Panc1 (cell line): ENCODE measurements around the gene PRCC. TPM values are rescaled to one million over a fixed set of nuclear protein-coding genes. Genes with fewer than 3 reads are reported as not detected.
A peak's percentile ranks its signal among the peaks of the same experiment; 100 is the strongest.

Source experiments
- ATAC-seq: fragments of 200-7000 bp; cut with Tn5 transposase; 2 replicates; pipeline ENCODE4 v1.9.1; 2020; ENCODE audit warnings: mild to moderate bottlenecking, moderate library complexity
- BruUV-seq: library from RNA; stranded (reverse); fragments of 400-500 nt; replicated peaks from 2 replicates; lab custom pipeline; 2021; lab: Mats Ljungman, UMichigan
- CTCF ChIA-PET: fragments of 300-600 bp; sonication (Branson Sonifier 250); formaldehyde crosslinking; loops from one replicate; lab custom pipeline; 2022; ENCODE audit warnings: antibody characterized with exemption; lab: Charles Lee
- POLR2A ChIA-PET: fragments of 300-600 bp; sonication (Branson Sonifier 250); formaldehyde crosslinking; loops from one replicate; lab custom pipeline; 2022; ENCODE audit warnings: antibody characterized with exemption; lab: Charles Lee
- DNase-seq: peaks from one replicate; pipeline ENCODE4 v3.0.0-alpha.2; 2010; ENCODE audit warnings: low read depth, low spot score
- H3K27ac ChIP-seq: 2 replicates; pipeline ENCODE4 v1.5.1; 2011; ENCODE audit warnings: mild to moderate bottlenecking, low read length, inconsistent platforms
- H3K27me3 ChIP-seq: fragments of 200-500 bp; sonication (Bioruptor generic); 2 replicates; pipeline ENCODE4 v1.6.0; 2014; ENCODE audit warnings: low read length, inconsistent platforms; ENCODE audit not compliant: control insufficient read depth, insufficient read depth
- H3K36me3 ChIP-seq: fragments of 200-500 bp; sonication (Bioruptor generic); 2 replicates; pipeline ENCODE4 v1.5.1; 2014; ENCODE audit warnings: inconsistent platforms, mild to moderate bottlenecking, low read length, moderate library complexity; ENCODE audit not compliant: control insufficient read depth, insufficient read depth
- H3K4me1 ChIP-seq: 2 replicates; pipeline ENCODE4 v1.5.1; 2011; ENCODE audit warnings: inconsistent platforms, mild to moderate bottlenecking, low read length, moderate library complexity; ENCODE audit not compliant: control insufficient read depth, insufficient read depth
- H3K4me3 ChIP-seq, 2 experiments: 2 replicates each; pipeline ENCODE4 v1.5.1; 2011 to 2012; ENCODE audit warnings: low read depth in 2 of 2, low read length in 2 of 2, mild to moderate bottlenecking in 2 of 2, inconsistent platforms in 1 of 2, moderate library complexity in 1 of 2
- H3K9me3 ChIP-seq: fragments of 200-500 bp; sonication (Bioruptor generic); 2 replicates; pipeline ENCODE4 v1.5.1; 2014; ENCODE audit warnings: low read depth, mild to moderate bottlenecking, inconsistent platforms, low read length, moderate library complexity; ENCODE audit not compliant: control insufficient read depth, insufficient read depth
- POLR2AphosphoS5 ChIP-seq: IDR thresholded peaks from 2 replicates; pipeline ENCODE4 v1.6.1; 2012; ENCODE audit warnings: mild to moderate bottlenecking, low read depth, low read length, moderate library complexity
- SIN3A ChIP-seq: IDR thresholded peaks from 2 replicates; pipeline ENCODE4 v1.6.1; 2012; ENCODE audit warnings: low read depth, mild to moderate bottlenecking, low read length, moderate library complexity, borderline replicate concordance; ENCODE audit not compliant: insufficient read depth
- TCF7L2 ChIP-seq: IDR thresholded peaks from 2 replicates; pipeline ENCODE4 v1.6.1; 2011; ENCODE audit warnings: mild to moderate bottlenecking, low read depth, low read length, inconsistent platforms
- in situ Hi-C: cut with HindIII; loops from 2 replicates; pipeline ENCODE4 v1.10.0; 2016; ENCODE audit warnings: low sequenced_read_pairs, low pct_unique_long_range_greater_than_20kb
- intact Hi-C: fragments of 100-400 bp; cut with micrococcal nuclease; formaldehyde crosslinking; loops from one replicate; pipeline ENCODE4 v1.10.0; 2022; ENCODE audit not compliant: unreplicated experiment
- total RNA-seq: library from RNA; stranded (reverse); gene quantifications from one replicate; pipeline ENCODE4 v1.2.1, GENCODE V29; 2021; ENCODE audit not compliant: unreplicated experiment
- TF ChIP-seq, protein P1 (sequence below), 2 experiments: IDR thresholded peaks; 2 replicates each; pipeline ENCODE4 v1.6.1; 2011 to 2012; ENCODE audit warnings: low read depth in 2 of 2, control low read depth in 1 of 2, low read length in 1 of 2, mild to moderate bottlenecking in 1 of 2, moderate library complexity in 1 of 2; ENCODE audit not compliant: insufficient read depth in 1 of 2
- TF ChIP-seq, protein P2 (sequence below): fragments of 450-650 bp; IDR thresholded peaks from 2 replicates; pipeline ENCODE4 v1.5.1; 2017; ENCODE audit warnings: mild to moderate bottlenecking

PRCC gene
- total RNA-seq, 1 experiment from 2014 or later, result 78.5 TPM

DNA sequence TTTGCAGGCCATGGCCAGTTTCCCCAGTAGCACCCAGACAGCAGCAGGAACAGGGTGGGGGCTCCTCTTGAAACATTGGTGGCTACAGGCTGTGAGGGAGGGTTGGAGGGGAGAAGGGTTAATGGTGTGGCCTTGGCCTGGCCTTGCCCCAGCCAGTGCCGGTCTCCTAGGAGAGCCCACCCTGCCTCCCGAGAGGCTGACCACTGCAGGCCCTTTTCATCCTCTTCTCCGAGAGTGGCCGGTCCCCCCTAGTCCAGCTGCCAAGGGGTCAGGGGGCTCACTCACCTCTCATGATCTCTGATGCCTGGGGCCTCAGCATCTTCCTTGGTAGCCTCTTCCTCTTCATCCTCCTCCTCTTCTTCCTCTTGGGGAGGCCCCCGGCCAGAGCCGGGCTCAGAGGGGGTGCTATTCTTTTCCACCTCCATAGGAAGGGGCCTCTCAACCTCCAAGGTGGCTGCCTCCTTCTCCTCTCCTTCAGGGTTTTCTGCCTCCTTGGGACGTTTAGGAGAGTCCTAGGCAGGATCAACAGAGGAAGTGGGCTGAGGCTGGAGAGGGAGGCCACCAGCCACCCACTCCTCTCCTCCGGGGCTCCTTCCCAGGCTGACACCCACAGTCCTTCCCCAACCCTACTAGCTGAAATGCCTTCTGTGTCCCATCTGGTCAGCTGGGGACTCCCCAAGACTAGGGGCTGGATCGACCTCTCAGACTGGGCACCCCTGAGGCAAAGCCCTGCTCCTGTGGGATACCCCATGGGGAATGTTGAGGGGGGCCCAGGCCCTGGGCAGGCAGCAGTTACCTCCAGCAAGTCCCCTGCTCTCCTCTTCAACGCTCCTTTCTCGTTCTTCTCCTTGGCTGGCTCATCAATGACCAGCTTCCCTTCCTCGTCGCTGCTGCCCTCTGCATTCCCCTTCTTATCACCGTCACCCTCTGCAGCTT lies 23.7 kb upstream of the PRCC start:
- H3K27me3 ChIP-seq, result no peaks in the 10 kb centered on the region
- H3K4me1 ChIP-seq, result peaks cover 58% of the 10 kb centered on the region
- BruUV-seq, result no TSS peak
- H3K4me3 ChIP-seq, result no peak overlapping the region
- TF ChIP-seq SIN3A (no peak), TCF7L2 (no peak), POLR2AphosphoS5 (no peak)
- TF ChIP-seq, protein P1, sequence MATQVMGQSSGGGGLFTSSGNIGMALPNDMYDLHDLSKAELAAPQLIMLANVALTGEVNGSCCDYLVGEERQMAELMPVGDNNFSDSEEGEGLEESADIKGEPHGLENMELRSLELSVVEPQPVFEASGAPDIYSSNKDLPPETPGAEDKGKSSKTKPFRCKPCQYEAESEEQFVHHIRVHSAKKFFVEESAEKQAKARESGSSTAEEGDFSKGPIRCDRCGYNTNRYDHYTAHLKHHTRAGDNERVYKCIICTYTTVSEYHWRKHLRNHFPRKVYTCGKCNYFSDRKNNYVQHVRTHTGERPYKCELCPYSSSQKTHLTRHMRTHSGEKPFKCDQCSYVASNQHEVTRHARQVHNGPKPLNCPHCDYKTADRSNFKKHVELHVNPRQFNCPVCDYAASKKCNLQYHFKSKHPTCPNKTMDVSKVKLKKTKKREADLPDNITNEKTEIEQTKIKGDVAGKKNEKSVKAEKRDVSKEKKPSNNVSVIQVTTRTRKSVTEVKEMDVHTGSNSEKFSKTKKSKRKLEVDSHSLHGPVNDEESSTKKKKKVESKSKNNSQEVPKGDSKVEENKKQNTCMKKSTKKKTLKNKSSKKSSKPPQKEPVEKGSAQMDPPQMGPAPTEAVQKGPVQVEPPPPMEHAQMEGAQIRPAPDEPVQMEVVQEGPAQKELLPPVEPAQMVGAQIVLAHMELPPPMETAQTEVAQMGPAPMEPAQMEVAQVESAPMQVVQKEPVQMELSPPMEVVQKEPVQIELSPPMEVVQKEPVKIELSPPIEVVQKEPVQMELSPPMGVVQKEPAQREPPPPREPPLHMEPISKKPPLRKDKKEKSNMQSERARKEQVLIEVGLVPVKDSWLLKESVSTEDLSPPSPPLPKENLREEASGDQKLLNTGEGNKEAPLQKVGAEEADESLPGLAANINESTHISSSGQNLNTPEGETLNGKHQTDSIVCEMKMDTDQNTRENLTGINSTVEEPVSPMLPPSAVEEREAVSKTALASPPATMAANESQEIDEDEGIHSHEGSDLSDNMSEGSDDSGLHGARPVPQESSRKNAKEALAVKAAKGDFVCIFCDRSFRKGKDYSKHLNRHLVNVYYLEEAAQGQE (IDR thresholded peaks at IDR 0.05; ENCODE audit: insufficient read depth in 1 of 2, low read depth in 2 of 2, low read length in 1 of 2), result no peak
- TF ChIP-seq, protein P2, sequence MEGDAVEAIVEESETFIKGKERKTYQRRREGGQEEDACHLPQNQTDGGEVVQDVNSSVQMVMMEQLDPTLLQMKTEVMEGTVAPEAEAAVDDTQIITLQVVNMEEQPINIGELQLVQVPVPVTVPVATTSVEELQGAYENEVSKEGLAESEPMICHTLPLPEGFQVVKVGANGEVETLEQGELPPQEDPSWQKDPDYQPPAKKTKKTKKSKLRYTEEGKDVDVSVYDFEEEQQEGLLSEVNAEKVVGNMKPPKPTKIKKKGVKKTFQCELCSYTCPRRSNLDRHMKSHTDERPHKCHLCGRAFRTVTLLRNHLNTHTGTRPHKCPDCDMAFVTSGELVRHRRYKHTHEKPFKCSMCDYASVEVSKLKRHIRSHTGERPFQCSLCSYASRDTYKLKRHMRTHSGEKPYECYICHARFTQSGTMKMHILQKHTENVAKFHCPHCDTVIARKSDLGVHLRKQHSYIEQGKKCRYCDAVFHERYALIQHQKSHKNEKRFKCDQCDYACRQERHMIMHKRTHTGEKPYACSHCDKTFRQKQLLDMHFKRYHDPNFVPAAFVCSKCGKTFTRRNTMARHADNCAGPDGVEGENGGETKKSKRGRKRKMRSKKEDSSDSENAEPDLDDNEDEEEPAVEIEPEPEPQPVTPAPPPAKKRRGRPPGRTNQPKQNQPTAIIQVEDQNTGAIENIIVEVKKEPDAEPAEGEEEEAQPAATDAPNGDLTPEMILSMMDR, result no peak
- intact Hi-C loops, result no loop called here
- H3K36me3 ChIP-seq, result peaks cover 21% of the 10 kb centered on the region
- H3K9me3 ChIP-seq, result no peaks in the 10 kb centered on the region
- CTCF ChIA-PET, result interaction anchor here (0.6 kb wide), 1 partner anchor 66 kb away, joined by 3 read pairs; no protein-coding TSS in a partner anchor
- POLR2A ChIA-PET, result no interaction called here
- no peak for ATAC-seq
- in situ Hi-C loops, result no loop called here
- no peak for DNase-seq
- H3K27ac ChIP-seq, result peak overlapping the region; percentile 34; the same call in 1 of the 2 replicates

DNA sequence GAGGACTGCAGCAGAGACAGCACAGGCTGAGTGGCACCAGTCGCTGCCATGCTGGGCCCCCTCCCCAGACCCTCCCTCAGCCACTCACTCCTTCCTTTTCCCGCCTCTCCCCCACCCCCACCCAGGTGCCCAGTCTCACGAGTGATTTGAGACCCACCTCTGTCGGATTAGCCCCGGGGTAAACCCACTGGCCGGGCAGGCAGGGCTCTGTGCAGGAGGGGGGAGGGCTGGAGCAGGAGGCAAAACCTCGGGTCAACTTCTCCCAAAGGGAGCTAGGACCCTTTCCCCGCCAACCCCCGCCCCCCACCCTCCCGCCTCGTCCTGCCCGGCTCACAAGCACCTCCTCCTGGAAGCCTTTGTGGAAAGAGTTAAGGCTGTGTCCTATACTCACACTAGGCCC lies 23.0 kb upstream of the PRCC start:
- no peak for TF ChIP-seq POLR2AphosphoS5
- TF ChIP-seq, protein P2, result no peak
- TF ChIP-seq, protein P1 (IDR thresholded peaks at IDR 0.05; ENCODE audit: insufficient read depth in 1 of 2, low read depth in 2 of 2, low read length in 1 of 2), result no peak
- no peak for TF ChIP-seq SIN3A
- no peak for TF ChIP-seq TCF7L2
- H3K9me3 ChIP-seq, result no peaks in the 10 kb centered on the region
- H3K4me1 ChIP-seq, result peaks cover 64% of the 10 kb centered on the region
- peaks cover 21% of the 10 kb centered on the region for H3K36me3 ChIP-seq
- H3K4me3 ChIP-seq, result no peak overlapping the region
- no peak for ATAC-seq
- H3K27me3 ChIP-seq, result no peaks in the 10 kb centered on the region
- BruUV-seq, result no TSS peak
- intact Hi-C loops (no loop called here), in situ Hi-C loops (no loop called here)
- POLR2A ChIA-PET, result no interaction called here
- no peak for DNase-seq
- no peak overlapping the region; the same call in 1 of the 2 replicates for H3K27ac ChIP-seq
- CTCF ChIA-PET, result interaction anchor here (0.6 kb wide), 1 partner anchor 67 kb away, joined by 3 read pairs; no protein-coding TSS in a partner anchor
